H1 (cell line): ENCODE data around the gene TAT. TPM values are rescaled to one million over a fixed set of nuclear protein-coding genes. Genes with fewer than 3 reads are reported as not detected.

Experiments
- CTCF ChIA-PET: fragments of 300-600 bp; sonication (Branson Sonifier 250); formaldehyde crosslinking; loops from one replicate; lab custom pipeline; 2021; ENCODE audit not compliant: partially characterized antibody; lab: Charles Lee
- POLR2A ChIA-PET: fragments of 300-600 bp; sonication (Branson Sonifier 250); formaldehyde crosslinking; loops from one replicate; lab custom pipeline; 2021; ENCODE audit warnings: inconsistent platforms; ENCODE audit not compliant: partially characterized antibody; lab: Charles Lee
- DNase-seq, 2 experiments: peaks; one replicate each; pipeline versions ENCODE4 v3.0.0 to v3.0.0-alpha.2; 2010 to 2022; ENCODE audit warnings: low spot score in 2 of 2, low read depth in 1 of 2, mixed read lengths in 1 of 2
- FAIRE-seq: peaks from 2 replicates; lab custom pipeline; 2011; peaks lifted over from hg19 to GRCh38; lab: Jason Lieb, UNC
- H2AFZ ChIP-seq: 2 replicates; pipeline ENCODE4 v1.8.1; 2012; ENCODE audit warnings: low read length, inconsistent platforms
- H2AK5ac ChIP-seq: 2 replicates; pipeline ENCODE4 v1.6.1; 2013; ENCODE audit warnings: low read depth, low read length
- H2BK120ac ChIP-seq: replicated peaks from 2 replicates; pipeline ENCODE3; 2013; ENCODE audit warnings: low read depth, low read length, inconsistent platforms
- H2BK12ac ChIP-seq: 2 replicates; pipeline ENCODE4 v1.6.1; 2013; ENCODE audit warnings: low read depth, low read length
- H2BK15ac ChIP-seq: 2 replicates; pipeline ENCODE4 v1.6.1; 2013; ENCODE audit warnings: low read length
- H2BK20ac ChIP-seq: 2 replicates; pipeline ENCODE4 v1.6.1; 2013; ENCODE audit warnings: low read length
- H2BK5ac ChIP-seq: 2 replicates; pipeline ENCODE4 v1.6.1; 2013; ENCODE audit warnings: low read depth, low read length
- H3K14ac ChIP-seq: 2 replicates; pipeline ENCODE4 v1.6.1; 2013; ENCODE audit warnings: inconsistent platforms; ENCODE audit not compliant: insufficient read length
- H3K18ac ChIP-seq: 2 replicates; pipeline ENCODE4 v1.6.1; 2013; ENCODE audit warnings: low read length; ENCODE audit errors: extremely low read depth
- H3K23ac ChIP-seq: 2 replicates; pipeline ENCODE4 v1.6.1; 2013; ENCODE audit warnings: inconsistent platforms; ENCODE audit not compliant: insufficient read length
- H3K23me2 ChIP-seq: 2 replicates; pipeline ENCODE4 v1.6.1; 2013; ENCODE audit warnings: low read depth, low read length
- H3K27ac ChIP-seq: 2 replicates; pipeline ENCODE4 v1.6.1; 2011; ENCODE audit warnings: low read depth, low read length, inconsistent platforms
- H3K27me3 ChIP-seq, 4 experiments: replicated peaks in 1 of 4; 1 replicate in 1 of 4; 2 replicates in 3 of 4; pipeline versions ENCODE4 v1.6.1 to v1.8.1; 2011 to 2013; ENCODE audit warnings: low read length in 3 of 4, mild to moderate bottlenecking in 3 of 4, inconsistent platforms in 2 of 4, mixed read lengths in 2 of 4, moderate library complexity in 1 of 4; ENCODE audit not compliant: control insufficient read depth in 3 of 4, insufficient read depth in 3 of 4; ENCODE audit errors: extremely low read depth in 1 of 4
- H3K36me3 ChIP-seq, 4 experiments: 2 replicates each; pipeline versions ENCODE4 v1.6.1 to v1.8.1; 2011 to 2013; ENCODE audit warnings: mild to moderate bottlenecking in 4 of 4, low read length in 3 of 4, moderate library complexity in 2 of 4, control low read depth in 1 of 4, inconsistent platforms in 1 of 4; ENCODE audit not compliant: insufficient read depth in 4 of 4, control insufficient read depth in 2 of 4
- H3K4ac ChIP-seq: replicated peaks from 2 replicates; pipeline ENCODE3; 2013; ENCODE audit warnings: low read length, low read depth, mixed read lengths, inconsistent platforms; ENCODE audit not compliant: insufficient read length
- H3K4me1 ChIP-seq, 4 experiments: replicated peaks in 1 of 4; 1 replicate in 1 of 4; 2 replicates in 3 of 4; pipeline versions ENCODE4 v1.6.1 to v1.8.1; 2011 to 2013; ENCODE audit warnings: low read length in 3 of 4, inconsistent platforms in 2 of 4, mixed read lengths in 1 of 4; ENCODE audit not compliant: insufficient read depth in 4 of 4, control insufficient read depth in 3 of 4
- H3K4me2 ChIP-seq, 2 experiments: 2 replicates each; pipeline versions ENCODE4 v1.6.1 to v1.8.1; 2011 to 2013; ENCODE audit warnings: low read depth in 2 of 2, low read length in 2 of 2, control low read depth in 1 of 2, inconsistent platforms in 1 of 2, mild to moderate bottlenecking in 1 of 2; ENCODE audit not compliant: insufficient read depth in 1 of 2
- H3K4me3 ChIP-seq, 4 experiments: fragments of 200-600, 300-600 bp in 1 of 4; sonication (generic), shearing (Covaris generic), sonication (Bioruptor Twin) in 1 of 4; 2 replicates each; pipeline versions ENCODE4 v1.5.1 to v1.8.1; 2011 to 2016; ENCODE audit warnings: low read length in 4 of 4, low read depth in 3 of 4, control low read depth in 2 of 4, inconsistent platforms in 2 of 4, mild to moderate bottlenecking in 2 of 4, mixed read lengths in 1 of 4, moderate library complexity in 1 of 4; ENCODE audit not compliant: insufficient read depth in 2 of 4; ENCODE audit errors: extremely low read depth in 1 of 4
- H3K56ac ChIP-seq: replicated peaks from 2 replicates; pipeline ENCODE3; 2013; ENCODE audit warnings: low read depth, mild to moderate bottlenecking, mixed read lengths, low read length, inconsistent platforms; ENCODE audit not compliant: insufficient read length
- H3K79me1 ChIP-seq: 2 replicates; pipeline ENCODE4 v1.6.1; 2013; ENCODE audit warnings: low read depth, low read length, control low read depth
- H3K79me2 ChIP-seq, 2 experiments: 2 replicates each; pipeline versions ENCODE4 v1.6.1 to v1.8.1; 2012 to 2013; ENCODE audit warnings: low read length in 2 of 2, mild to moderate bottlenecking in 2 of 2, inconsistent platforms in 1 of 2; ENCODE audit not compliant: insufficient read depth in 2 of 2, control insufficient read depth in 1 of 2
- H3K9ac ChIP-seq, 4 experiments: replicated peaks in 1 of 4; 1 replicate in 1 of 4; 2 replicates in 3 of 4; pipeline versions ENCODE4 v1.6.1 to v1.8.1; 2011 to 2013; ENCODE audit warnings: low read depth in 3 of 4, low read length in 3 of 4, control low read depth in 2 of 4, mild to moderate bottlenecking in 2 of 4, moderate library complexity in 2 of 4, inconsistent platforms in 1 of 4; ENCODE audit errors: extremely low read depth in 1 of 4
- H3K9me3 ChIP-seq, 2 experiments: 2 replicates each; pipeline versions ENCODE4 v1.6.1 to v1.8.1; 2012 to 2013; ENCODE audit warnings: mild to moderate bottlenecking in 2 of 2, moderate library complexity in 2 of 2, control low read depth in 1 of 2, inconsistent platforms in 1 of 2, low read depth in 1 of 2, low read length in 1 of 2, mixed read lengths in 1 of 2; ENCODE audit not compliant: insufficient read depth in 2 of 2
- H4K20me1 ChIP-seq, 2 experiments: replicated peaks in 1 of 2; 2 replicates each; pipeline versions ENCODE3 to v1.8.1; 2011 to 2013; ENCODE audit warnings: inconsistent platforms in 2 of 2, low read length in 2 of 2, mild to moderate bottlenecking in 1 of 2; ENCODE audit not compliant: insufficient read depth in 2 of 2, control insufficient read depth in 1 of 2
- H4K5ac ChIP-seq: 2 replicates; pipeline ENCODE4 v1.6.1; 2013; ENCODE audit warnings: low read length, low read depth, mixed read lengths, inconsistent platforms; ENCODE audit not compliant: insufficient read length
- H4K8ac ChIP-seq: 2 replicates; pipeline ENCODE4 v1.8.0; 2013; ENCODE audit warnings: mild to moderate bottlenecking, moderate library complexity, low read length, inconsistent platforms; ENCODE audit not compliant: insufficient read depth; ENCODE audit errors: extremely low read depth
- H4K91ac ChIP-seq: replicated peaks from 2 replicates; pipeline ENCODE3; 2013; ENCODE audit warnings: low read length, mixed read lengths, inconsistent platforms; ENCODE audit not compliant: insufficient read length
- CHD2 ChIP-seq: IDR thresholded peaks from 2 replicates; pipeline ENCODE4 v1.6.1; 2012; ENCODE audit warnings: low read length, improper control_type of control experiment
- JUND ChIP-seq: IDR thresholded peaks from 2 replicates; pipeline ENCODE4 v1.6.1; 2011; ENCODE audit warnings: mild to moderate bottlenecking, improper control_type of control experiment, low read length
- SUZ12 ChIP-seq: fragments of 200-600 bp; sonication (generic); IDR thresholded peaks from 2 replicates; pipeline ENCODE4 v1.6.1; 2012; ENCODE audit warnings: mild to moderate bottlenecking, inconsistent platforms, low read length, moderate library complexity, mixed read lengths
- WGBS, 2 experiments: shearing (Covaris generic) in 1 of 2; methylation state at CpG; one replicate each; pipeline versions ENCODE4 v1.1.6 to v1.1.7; 2013 to 2015; ENCODE audit warnings: low lambda C conversion rate in 2 of 2, mixed read lengths in 2 of 2, inconsistent platforms in 1 of 2, low coverage in 1 of 2, missing lambda C conversion rate in 1 of 2; ENCODE audit not compliant: insufficient replicate concordance in 2 of 2, insufficient coverage in 1 of 2, insufficient read length in 1 of 2; ENCODE audit errors: extremely low coverage in 1 of 2, missing lambda C conversion rate in 1 of 2; 5-methylcytosine and 5-hydroxymethylcytosine counted together
- polyA plus RNA-seq, 7 experiments: library from polyadenylated mRNA; depleted of rRNA in 3 of 7; stranded (reverse) in 5 of 7; unstranded in 2 of 7; fragments of >200 nt in 5 of 7; fragments of 200-250 nt in 2 of 7; gene quantifications; 1 replicate in 5 of 7; 2 replicates in 1 of 7; 4 replicates in 1 of 7; pipeline versions ENCODE4 v1.2.1 to v1.2.3, GENCODE V29; 2011 to 2013; ENCODE audit warnings: missing spikeins in 2 of 7, mixed read lengths in 2 of 7
- total RNA-seq: library from RNA; stranded (reverse); fragmentation: NEBNext Ultra II Directional; extraction: Animal tissue kit (Norgen Biotek cat#: 25700); gene quantifications from 2 replicates; pipeline ENCODE4 v1.2.1, GENCODE V29; 2021
- TF ChIP-seq, protein P1 (sequence below), 3 experiments: IDR thresholded peaks; 1 replicate in 2 of 3; 2 replicates in 1 of 3; pipeline versions ENCODE4 v1.5.1 to v1.6.1; 2011; ENCODE audit warnings: low read length in 3 of 3, mild to moderate bottlenecking in 3 of 3, inconsistent platforms in 2 of 3, low read depth in 1 of 3, moderate library complexity in 1 of 3; ENCODE audit not compliant: insufficient read depth in 1 of 3; ENCODE audit errors: control extremely low read depth in 1 of 3

TAT gene
- total and polyA plus RNA-seq, 2 of the 8 experiments (the other 6 are each of a cell fraction or from before 2014, with no cell fraction given) = 0.03 TPM; not detected in 1

DNA sequence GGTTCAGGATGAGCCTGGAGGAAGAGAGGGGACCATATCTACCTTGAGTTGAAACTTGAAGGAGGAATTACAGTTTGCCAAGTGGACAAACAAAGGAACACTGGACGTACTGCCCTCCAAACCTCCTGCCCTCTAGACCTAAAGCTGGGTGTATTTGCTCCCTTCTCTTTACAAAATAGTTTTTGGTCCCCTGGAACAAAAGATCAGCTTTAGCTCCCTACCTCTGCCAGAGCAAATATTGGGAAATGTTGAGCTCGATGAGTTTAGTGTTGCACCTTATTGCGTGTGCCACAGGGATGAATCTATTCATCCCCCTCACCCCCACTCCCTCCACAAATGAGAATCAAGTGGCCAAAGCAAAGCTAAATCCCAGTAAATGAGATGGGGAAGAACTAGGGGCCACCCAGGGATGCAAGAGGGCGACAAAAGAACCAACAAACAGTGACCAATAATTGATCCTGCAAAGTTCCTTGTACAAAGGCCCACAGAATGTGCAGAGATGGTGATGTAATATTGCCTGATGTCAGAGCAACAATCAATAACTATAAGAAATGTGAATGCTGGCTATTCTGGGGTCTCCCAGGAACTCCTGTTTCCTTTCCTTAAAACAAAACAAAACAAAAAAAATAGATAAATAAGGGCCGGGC lies 17.2 kb upstream of the TAT start:
- Histone ChIP-seq H2BK5ac (no peak overlapping the region), H2AK5ac (no peak overlapping the region), H3K27ac (no peak overlapping the region), H3K14ac (no peak overlapping the region), H2BK15ac (0 out of 2 replicates have a peak overlapping the region, but pooled peaks have one; percentile 32), H3K27me3 (no peaks in the 10 kb centered on the region; a peak in 1 of 7 replicates), H4K5ac (no peak overlapping the region), H3K4me1 (no peaks in the 10 kb centered on the region), H3K23me2 (peaks cover 2% of the 10 kb centered on the region; the same call in 1 of the 2 replicates), H4K8ac (no peak overlapping the region), H3K4me3 (no peak overlapping the region), H3K4ac (no peak overlapping the region), H4K91ac (no peak overlapping the region), H2BK120ac (no peak overlapping the region), H3K56ac (no peak overlapping the region), H3K9ac (no peak overlapping the region), H3K23ac (no peak overlapping the region), H3K9me3 (no peaks in the 10 kb centered on the region; a peak in 1 of 4 replicates), H3K79me1 (no peaks in the 10 kb centered on the region), H3K18ac (no peak overlapping the region), H3K4me2 (no peak overlapping the region), H3K36me3 (no peaks in the 10 kb centered on the region), H2AFZ (peak overlapping the region; percentile 82), H2BK12ac (no peak overlapping the region), H4K20me1 (no peaks in the 10 kb centered on the region), H2BK20ac (no peak overlapping the region), H3K79me2 (no peaks in the 10 kb centered on the region)
- POLR2A ChIA-PET = no interaction called here
- no peak for DNase-seq
- TF ChIP-seq, protein P1, sequence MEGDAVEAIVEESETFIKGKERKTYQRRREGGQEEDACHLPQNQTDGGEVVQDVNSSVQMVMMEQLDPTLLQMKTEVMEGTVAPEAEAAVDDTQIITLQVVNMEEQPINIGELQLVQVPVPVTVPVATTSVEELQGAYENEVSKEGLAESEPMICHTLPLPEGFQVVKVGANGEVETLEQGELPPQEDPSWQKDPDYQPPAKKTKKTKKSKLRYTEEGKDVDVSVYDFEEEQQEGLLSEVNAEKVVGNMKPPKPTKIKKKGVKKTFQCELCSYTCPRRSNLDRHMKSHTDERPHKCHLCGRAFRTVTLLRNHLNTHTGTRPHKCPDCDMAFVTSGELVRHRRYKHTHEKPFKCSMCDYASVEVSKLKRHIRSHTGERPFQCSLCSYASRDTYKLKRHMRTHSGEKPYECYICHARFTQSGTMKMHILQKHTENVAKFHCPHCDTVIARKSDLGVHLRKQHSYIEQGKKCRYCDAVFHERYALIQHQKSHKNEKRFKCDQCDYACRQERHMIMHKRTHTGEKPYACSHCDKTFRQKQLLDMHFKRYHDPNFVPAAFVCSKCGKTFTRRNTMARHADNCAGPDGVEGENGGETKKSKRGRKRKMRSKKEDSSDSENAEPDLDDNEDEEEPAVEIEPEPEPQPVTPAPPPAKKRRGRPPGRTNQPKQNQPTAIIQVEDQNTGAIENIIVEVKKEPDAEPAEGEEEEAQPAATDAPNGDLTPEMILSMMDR (IDR thresholded peaks at IDR 0.05; ENCODE audit: control extremely low read depth in 1 of 3, insufficient read depth in 1 of 3, low read depth in 1 of 3, low read length in 3 of 3) = no peak
- no peak for TF ChIP-seq SUZ12
- no peak for TF ChIP-seq CHD2
- TF ChIP-seq JUND = no peak
- FAIRE-seq = no peak
- CTCF ChIA-PET = interaction anchor here (0.7 to 1.2 kb wide), 3 partner anchors 13 to 384 kb away, joined by 3 read pairs; no protein-coding TSS in a partner anchor
- WGBS, 2 experiments = 90% methylated on average over 5 of the region's 5 CpGs; no CpG with 5 or more reads in 1 of the 2 experiments
